AG10803 (cell line): ENCODE results near the gene KLRB1.
"Not testable (repeated sequence)": the region's sequence is repeated elsewhere in the genome, so short reads cannot be mapped to it uniquely, and the experiment has no call there.

Experiments
- DNase-seq: peaks from one replicate; pipeline ENCODE4 v3.0.0; 2010; ENCODE audit warnings: low read depth
- H3K4me3 ChIP-seq: 2 replicates; pipeline ENCODE4 v1.5.1; 2011; ENCODE audit warnings: mild to moderate bottlenecking, low read length, control low read depth

KLRB1 gene

GRCh38 chr12:9545489-9545888 is 62.2 kb downstream of the KLRB1 start:
- H3K4me3 ChIP-seq, DNase-seq: not testable (repeated sequence)
